Stimulated activated CD4-positive, alpha-beta T cell treated with anti-CD3 and anti-CD28 coated beads, Interleukin-2, amount 100 ng/mL, for 48 hours (primary cell): Measurements from ENCODE around the gene HS6ST2.
"Not testable (repeated sequence)": the region's sequence is repeated elsewhere in the genome, so short reads cannot be mapped to it uniquely, and the experiment has no call there.

Experiments used
- DNase-seq, 2 donors: peaks; one replicate each; pipeline ENCODE4 v3.0.0-alpha.2; 2020

Gene HS6ST2

GRCh38 chrX:132958091-132958703 is at the start of gene HS6ST2:
Gene HS6ST2 (minus strand): TSS chrX:132958629.
- no peak for DNase-seq

DNA sequence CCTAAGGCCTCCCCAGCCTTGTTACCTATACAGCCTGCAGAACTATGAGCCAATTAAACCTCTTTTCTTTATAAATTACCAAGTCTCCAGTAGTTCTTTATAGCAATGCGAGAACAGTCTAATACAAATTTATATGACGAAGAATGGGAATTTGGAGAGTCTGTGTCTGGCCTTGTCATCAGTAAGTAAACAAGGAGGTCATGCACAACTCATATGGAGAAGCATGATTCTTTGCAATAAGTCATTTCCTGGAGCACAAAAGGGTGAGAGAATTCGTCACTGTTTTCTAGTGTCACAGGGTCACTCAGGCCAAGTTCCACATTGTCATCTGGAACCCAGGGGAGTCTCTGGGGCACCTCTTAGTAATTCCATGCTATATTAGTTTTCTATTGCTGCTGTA is 49.0 kb upstream of the HS6ST2 start:
- DNase-seq = no peak

DNA sequence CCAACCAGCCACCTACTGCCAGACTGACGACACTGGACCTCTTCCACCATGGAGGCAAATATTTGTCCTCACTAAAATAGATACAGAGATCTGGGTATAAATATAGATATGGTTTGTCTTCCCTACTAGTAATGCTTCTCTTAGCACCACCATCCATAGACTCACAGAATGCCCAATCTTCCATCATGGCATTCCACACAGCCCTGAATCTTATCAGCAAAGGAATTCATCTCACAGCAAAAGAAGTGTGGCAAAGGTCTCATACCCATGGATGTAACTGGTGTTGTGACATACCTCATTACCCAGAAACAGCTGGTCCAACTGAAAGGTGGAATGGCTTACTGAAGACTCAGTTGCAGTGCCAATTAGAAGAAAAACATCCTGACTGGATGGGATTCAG is 47.2 kb upstream of the HS6ST2 start:
- no peak for DNase-seq

DNA sequence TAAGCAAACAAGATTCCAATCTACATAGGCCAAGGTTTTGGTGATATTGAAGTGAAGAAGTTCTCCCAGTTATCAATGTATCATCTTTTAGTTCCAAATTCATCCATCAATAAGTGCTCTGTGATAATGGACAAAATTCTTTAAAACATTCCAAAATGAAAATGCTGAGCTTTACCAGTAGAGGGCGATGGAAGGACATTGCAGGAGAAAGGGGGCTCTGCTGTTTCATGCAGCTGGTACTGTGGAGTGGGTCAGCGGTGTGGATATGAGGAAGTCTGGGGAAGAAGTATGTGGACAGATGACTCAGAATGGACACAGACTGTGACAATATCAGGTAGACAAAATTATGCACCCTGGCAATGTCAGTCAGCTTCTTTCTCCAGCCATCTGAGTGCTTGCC is 46.6 kb upstream of the HS6ST2 start:
- no peak for DNase-seq

DNA sequence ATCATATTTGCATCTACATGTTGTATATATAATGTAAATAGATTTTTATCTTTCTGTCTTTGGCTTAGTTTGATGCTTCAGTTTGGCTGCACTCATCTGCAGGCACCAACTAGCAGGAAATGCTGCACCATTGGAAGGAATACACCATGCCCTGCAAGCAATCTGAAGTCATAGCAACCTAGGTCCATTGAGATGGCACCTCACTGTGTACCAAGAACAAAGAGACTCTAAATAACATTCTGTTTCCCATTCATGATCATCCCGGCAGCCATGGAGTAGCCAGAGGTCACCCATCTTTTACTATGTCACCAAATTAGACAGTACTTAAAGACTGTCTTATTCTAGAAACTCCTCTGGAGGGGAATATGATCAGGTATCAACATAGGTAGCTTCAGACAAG is 40.8 kb upstream of the HS6ST2 start:
- no peak for DNase-seq

- DNase-seq = no peak
Observed at GRCh38 chrX:132990835-132991234, 32.4 kb upstream of the HS6ST2 start.

- DNase-seq = no peak
Observed at GRCh38 chrX:132986556-132986955, 28.1 kb upstream of the HS6ST2 start.

DNA sequence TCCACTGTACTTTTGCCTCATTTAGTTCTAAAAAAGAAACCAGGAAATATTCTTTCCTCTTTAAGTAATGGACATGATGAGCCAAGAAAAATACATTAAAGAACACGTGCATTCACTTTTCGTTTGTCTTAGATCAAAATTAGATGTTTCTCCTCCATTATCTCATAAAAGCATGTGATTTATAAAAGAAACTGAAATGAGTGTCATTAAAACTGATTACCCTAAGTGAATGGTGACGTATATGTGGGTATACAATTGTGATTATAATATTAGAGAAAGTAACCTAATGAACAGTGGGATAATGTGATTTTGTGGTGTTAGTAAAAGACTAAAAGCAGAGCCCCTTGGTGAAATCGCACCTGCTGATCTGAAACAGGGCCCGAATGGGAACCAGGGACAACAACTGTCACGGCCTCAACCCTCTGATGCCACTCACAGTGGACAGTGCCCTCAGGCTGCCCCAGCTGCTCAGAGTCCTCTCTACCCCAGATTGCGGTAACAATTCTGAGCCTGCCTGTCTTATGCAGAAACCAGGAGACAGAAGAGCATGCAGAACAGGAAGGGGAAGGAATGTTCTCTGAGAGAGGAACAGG is 25.7 kb upstream of the HS6ST2 start:
- DNase-seq = no peak

- DNase-seq = no peak
Observed at GRCh38 chrX:132983496-132983895, 25.1 kb upstream of the HS6ST2 start.

GRCh38 chrX:132980035-132980434 is 21.6 kb upstream of the HS6ST2 start:
- not testable (repeated sequence) for DNase-seq

DNA sequence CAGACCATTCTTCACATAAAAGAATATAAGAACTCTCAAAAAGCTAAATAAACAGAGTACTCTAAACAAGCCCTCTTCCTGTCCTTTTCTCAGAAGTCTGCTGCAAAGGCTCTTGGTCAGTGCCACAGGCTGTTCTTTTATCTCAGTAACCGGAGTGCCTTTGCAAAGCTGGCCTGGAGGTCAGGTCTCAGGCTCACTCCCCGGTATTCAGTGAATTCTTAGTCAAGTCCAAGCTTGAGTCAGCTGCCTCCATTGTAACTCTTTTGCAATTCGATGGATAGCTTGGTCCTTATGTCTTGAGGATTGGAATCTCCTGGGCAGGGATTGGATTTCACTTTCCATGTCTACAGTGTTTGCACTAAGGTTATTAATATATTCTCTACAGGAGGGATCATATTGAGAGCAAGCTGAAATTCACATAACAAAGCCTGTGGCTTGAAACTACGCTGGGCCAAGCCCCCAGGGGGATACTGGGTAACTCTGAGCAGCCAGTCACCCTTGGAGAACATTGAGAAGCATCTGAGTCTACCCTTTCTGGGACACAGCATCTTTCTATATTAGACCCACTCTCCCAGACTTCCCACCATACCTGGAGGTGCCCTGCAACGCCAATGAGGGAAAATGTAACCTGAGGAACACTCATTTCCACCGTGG is 10.0 kb upstream of the HS6ST2 start:
- DNase-seq = no peak

DNA sequence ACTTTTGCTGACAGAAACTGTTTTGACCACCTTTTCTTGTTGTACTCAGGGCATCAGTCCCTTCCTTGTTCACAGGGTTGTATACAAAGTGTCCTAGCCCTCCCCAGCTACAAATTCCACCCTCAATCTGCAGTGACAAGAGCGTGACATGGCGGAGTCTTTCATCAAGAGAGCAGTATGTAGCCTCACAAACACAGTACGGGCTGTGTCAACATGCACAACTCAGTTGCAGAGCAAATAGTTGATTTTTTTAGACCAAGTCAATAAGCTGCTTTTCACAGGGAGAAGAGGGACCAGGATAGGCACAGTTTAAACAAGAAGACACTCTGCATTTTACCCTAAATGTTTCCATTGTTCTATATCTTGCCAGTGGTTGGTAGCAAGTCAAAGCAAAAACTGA is 8.6 kb upstream of the HS6ST2 start:
- no peak for DNase-seq

GRCh38 chrX:132965461-132965860 is 7.0 kb upstream of the HS6ST2 start:
- DNase-seq = no peak

GRCh38 chrX:132961511-132961910 is 3.1 kb upstream of the HS6ST2 start:
- DNase-seq = no peak

- no peak for DNase-seq
Observed at GRCh38 chrX:132957211-132958090, 978 bp downstream of the HS6ST2 start.

DNA sequence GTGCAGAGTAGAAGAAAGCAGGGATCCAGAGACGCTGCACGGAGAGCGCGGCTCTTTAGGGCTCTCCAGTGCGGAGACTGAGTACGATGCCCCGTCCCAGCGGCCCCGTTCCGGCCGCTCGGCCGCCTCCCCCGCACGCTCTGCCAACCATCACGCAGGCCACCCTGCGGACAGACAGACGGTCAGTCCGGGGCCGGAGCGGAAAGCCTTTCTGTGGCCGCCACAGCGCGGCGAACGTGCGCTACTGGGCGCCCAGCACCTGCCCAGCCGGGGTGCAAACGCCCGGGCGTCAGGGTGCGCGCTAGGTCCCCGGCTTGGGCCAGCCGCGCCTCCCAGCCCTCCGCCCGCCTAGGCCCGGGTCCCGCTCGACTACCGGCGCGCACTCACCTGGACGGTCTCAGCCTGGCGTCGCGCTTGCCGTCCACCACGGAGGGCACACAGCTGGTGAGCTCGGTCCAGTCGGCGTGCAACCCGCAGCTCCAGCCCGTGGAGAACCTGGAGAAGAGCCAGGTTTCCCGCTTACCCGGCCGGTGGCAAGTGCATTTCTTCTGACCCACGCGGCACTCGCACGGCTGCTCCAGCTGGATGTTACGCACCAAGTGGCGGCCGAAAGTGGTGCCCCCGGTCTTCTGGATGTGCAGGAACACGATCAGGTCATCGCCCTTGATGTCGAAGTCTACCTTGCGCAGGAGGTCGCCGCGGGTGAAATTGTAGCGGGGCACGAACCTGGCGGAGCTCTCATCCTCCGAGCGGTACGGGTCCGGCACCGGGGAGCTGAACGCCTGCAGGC is 1.8 kb downstream of the HS6ST2 start:
- no peak for DNase-seq

DNA sequence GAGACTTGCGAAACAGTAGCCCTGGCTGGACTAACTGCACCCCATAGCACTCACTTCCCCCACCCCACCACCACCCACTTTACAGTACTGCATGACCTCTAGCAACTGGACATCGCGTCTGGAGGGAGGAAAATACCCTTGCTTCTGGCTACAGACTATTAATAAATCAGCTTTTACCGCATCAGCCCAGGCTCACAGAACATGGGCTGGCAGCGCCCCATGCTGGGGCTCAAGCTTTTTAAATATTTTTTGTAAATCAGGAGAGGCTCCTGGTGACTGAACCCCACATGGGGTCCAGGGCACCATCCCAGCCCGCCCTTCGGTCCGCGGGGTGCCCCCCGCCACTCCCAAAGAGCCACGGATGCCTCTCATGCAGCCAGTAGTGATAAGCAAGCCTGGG is 2.7 kb downstream of the HS6ST2 start:
- no peak for DNase-seq

DNA sequence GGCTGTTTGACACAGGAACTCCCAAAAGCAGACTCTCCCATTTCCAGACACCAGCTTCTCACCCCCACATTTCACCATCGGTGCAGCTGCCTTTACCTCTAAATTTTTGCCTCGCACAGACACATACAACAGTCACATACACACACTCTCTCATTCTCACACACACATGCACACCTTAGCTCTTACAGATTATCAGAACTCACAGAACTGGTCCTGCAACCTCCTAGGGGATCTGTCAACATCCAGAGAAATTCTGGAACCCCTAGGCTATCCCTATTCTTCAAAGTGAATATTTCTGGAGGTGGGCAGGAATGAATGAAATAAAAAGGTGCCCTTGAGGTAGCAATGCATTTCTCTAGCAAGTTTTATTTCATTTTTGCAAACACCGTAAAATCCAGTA is 4.1 kb downstream of the HS6ST2 start:
- no peak for DNase-seq

DNA sequence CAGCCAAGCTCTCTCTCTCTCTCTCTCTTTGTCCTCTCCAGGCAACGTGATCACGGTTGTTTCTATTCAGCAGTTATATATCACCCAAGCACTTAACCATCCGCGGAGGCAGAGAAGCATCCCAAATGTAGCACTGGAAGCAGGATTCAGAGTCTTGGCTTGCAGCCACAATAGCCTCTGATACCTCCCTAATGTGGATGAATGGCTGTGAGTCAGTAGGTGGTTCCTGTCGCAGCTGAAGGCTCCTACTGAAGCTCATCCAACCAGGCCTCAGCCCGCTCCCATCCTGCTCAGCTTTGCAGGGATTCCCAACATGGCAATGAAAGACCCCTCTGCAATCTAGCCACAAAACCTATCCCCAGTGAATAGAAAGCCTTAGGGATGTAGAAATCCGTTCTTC is 5.1 kb downstream of the HS6ST2 start:
- DNase-seq = no peak

- DNase-seq = no peak
Observed at GRCh38 chrX:132948648-132949260, 9.7 kb downstream of the HS6ST2 start.

DNA sequence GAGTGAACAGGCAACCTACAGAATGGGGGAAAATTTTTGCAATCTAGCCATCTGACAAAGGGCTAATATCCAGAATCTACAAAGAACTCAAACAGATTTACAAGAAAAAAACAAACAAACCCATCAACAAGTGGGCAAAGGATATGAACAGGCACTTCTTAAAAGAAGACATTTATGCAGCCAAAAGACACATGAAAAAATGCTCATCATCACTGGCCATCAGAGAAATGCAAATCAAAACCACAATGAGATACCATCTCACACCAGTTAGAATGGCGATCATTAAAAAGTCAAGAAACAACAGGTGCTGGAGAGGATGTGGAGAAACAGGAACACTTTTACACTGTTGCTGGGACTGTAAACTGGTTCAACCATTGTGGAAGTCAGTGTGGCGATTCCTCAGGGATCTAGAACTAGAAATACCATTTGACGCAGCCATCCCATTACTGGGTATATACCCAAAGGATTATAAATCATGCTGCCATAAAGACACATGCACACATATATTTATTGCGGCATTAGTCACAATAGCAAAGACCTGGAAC is 13.3 kb downstream of the HS6ST2 start:
- DNase-seq = not testable (repeated sequence)

GRCh38 chrX:132940727-132941327 is 17.6 kb downstream of the HS6ST2 start:
- DNase-seq = no peak
